ENCODE results near the gene CBY1.

CBY1 gene

DNA sequence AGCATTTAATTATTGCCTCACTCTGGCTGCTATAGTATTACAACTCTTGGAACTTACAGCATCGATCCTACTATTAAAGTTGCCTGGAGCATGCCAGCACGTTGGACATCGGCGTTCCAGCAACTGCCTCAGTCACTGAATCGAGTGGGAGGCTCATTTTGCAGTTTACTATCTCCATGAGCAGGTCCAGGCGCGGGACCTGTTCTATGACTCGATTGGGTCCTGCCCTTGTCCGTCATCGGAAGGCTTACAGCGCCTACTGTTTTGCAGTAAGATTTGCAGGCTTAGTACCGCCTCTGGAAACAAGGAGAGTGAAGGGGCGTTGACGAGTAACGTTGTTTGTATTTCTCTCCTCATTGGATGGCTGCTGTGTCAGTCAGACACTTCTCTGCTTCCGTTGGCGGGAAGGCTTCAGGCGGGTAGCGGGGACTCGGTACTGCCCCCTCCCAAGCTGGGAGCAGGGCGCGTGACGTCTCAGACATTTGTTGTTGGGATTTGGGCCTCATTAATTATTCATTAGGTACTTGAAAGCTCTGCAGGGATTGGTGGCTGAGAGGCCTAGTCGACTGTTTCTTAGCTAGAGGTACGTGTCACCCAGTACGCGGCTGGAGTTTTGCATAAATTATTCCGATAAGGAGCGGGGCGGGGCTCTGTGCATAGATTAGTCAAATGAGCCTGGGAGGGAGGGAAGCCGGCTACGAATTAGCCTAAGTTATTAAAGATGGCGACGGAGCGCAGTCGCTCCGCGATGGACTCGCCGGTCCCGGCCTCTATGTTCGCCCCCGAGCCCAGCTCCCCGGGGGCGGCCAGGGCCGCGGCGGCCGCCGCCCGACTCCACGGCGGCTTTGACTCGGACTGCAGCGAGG, 49.0 kb downstream of the CBY1 start, which contains the start of gene GTPBP1:
Gene GTPBP1 (plus strand): TSS at position 710 of the 866 bp plus-strand sequence. CDS start 12 bp downstream, at position 722.
- peak; percentile 100 for FAIRE-seq

DNA sequence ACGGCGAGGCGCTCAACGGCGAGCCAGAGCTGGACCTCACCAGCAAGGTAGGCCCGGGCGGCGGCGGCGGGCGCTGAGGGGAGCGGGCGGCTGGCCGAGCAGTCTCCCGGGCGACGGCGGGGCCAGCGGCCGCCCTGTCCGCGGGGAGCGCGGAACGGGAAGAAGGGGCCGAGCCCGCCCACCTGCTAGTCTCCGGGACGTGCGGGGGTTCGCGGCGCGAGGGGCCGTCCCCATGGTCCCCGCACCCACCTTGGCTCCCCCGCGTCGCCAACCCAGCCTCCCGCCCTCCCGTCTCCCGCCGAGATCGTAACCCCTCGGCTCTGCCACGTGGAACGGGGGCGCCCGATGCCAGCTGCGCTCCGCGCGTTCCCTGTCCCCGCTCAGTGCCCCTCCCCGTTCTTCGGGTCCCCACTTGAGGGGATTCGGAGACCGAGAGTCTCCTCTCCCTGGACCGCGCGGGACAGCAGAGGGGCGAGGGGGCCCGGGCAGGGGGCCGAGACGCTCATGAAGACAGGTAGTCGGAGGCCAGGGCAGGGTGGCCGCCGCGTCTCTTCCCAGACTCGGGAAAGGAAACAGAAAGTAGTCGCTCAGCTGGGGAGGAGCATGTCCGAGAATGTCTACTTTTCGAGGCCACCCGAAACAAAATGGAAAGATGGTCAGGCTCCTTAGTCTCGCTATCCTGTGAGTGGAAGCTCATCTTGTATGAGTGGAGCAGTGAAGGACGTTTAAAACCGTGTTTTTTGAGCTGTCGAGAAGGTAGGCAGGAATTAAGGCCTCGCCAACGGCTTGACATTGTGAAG, 49.9 kb downstream of the CBY1 start:
- no peak for FAIRE-seq

DNA sequence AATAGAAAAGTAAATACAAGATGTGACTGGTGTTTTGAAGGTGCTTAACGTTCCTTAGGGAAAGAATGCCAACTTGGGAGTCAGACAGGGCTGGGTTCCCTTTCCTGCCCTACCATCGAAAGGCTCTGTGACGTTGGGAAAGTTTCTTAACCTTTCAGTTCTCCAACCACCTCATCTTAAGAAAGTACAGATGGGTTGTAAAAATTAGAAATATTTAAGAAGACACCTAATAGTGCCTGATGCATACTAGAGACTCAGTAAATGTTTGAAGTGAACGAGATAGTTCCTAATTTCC, 50.4 kb downstream of the CBY1 start:
- no peak for FAIRE-seq

- FAIRE-seq = no peak
Measured at GRCh38 chr22:38707346-38707745, 50.9 kb downstream of the CBY1 start.

DNA sequence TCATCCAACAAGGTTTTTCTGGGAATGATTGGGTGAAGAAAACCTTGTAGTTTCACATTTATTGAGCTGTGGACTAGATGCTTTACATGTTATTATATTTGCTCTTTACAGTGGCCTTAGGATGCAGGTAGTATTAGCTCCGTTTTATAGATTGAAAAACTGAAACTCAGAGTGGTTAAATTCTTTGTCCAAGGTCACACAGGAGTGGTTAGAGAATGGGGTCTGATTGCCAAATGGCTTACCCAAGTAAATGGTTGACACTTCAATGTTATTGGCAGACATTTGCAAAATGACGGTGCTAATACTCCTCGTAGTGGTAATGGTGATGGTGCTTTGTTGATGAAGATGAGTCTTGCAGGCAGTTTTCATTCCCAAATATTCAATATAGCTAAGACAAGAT, 51.5 kb downstream of the CBY1 start:
- FAIRE-seq = no peak

DNA sequence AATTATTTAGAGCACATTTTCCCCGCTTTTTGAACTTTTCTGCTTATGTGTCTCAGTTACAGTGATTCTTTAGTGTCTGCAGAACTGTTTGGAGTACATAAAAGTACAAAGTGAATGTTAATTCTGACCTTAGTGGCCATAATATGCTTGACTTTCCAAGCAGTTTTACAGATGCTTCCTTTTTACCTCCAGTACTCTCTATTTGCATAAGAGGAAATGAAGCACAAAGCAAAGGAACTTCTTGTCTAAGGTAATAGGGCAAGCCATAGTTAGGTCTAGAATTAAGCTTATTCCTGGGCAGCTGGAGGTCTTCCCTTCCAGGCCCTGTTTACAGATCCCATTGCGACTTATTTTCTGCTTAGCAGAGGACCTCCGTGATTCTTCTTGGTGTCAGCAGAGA, 52.9 kb downstream of the CBY1 start:
- no peak for FAIRE-seq

- FAIRE-seq = no peak
Measured at GRCh38 chr22:38710351-38710750, 53.9 kb downstream of the CBY1 start.

- no peak for FAIRE-seq
Measured at GRCh38 chr22:38710866-38711265, 54.4 kb downstream of the CBY1 start.

GRCh38 chr22:38712486-38713207, 56.2 kb downstream of the CBY1 start:
- no peak for FAIRE-seq

- FAIRE-seq = no peak
Measured at GRCh38 chr22:38713921-38714320, 57.5 kb downstream of the CBY1 start.

DNA sequence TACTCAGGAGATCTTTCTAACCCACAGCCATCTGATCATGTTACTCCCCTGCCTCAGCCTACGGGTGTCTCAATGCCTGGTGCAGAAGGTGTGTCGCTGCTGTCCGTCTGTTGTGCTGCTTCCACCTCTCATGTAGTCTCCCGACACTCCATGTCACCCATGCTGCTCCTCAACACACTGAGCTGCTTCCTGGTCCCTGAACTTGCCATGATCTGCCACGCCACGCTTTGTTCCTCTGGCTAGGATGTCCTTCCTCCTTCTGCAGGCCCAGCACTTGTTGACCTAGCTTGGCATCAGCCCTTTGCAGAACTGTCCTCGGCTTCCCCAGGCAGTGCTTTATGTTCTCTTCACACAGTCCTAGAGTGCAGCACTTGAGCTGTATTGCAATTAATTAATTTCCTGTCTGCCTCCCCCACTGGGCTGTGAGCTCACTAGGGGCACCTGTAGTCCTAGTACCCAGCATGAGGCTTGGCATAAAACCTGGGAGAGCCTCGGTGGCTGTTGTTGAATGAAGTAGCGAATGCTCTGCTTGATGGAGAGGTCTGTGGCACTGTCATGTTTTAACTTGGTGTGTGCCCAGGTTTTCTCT, 58.8 kb downstream of the CBY1 start:
- FAIRE-seq = no peak

DNA sequence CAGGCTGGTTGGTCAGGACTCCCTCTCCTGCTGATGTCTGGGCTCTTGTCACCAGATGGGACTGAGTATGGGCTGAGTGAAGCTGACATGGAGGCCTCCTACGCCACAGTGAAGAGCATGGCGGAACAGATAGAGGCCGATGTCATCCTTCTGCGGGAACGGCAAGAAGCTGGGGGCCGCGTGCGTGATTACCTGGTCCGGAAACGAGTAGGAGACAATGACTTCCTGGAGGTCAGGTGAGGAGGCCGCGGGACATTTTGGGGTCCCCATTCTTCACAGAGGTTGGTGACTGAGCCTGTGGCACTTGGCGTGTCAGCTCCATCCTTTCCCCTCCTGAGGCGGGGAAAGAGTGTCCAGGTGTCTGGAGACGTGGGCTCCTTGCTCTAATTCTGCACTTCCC, 59.4 kb downstream of the CBY1 start:
- no peak for FAIRE-seq

- no peak for FAIRE-seq
Measured at GRCh38 chr22:38716271-38716670, 59.8 kb downstream of the CBY1 start.

DNA sequence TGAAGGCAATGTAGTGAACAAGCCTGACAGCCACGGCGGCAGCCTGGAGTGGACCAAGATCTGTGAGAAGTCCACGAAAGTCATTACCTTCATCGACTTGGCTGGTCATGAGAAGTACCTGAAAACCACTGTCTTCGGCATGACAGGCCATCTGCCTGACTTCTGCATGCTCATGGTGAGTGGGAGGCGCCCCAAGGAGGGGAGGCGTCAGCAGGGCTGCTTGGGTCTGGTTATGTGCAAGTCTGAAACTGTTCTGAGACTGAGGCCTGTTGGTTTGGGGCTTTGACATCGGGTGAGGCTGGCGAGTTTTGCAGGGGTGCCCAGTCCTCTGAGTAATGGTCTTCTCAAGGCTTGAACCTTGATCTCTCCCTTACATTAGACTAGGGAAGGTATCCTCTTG, 60.4 kb downstream of the CBY1 start:
- no peak for FAIRE-seq

DNA sequence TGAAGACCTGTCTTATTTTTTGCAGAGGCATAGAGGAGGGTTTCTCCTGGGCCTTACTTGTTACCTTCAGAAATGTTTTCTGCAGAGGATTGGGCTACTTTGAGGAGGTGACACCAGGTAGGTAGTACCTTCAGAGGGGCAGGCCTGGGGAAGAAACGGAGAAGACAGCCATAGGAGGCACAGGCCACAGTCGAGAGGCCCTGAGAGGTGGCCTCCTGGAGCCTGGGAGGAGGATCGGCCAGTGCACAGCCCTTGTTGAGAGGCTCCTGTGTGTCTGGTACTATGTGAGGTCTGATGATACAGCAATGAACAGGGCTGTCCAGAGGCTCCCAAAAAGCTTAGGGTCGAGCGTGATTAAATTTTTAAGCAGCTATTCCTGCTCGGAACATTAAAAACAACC, 60.8 kb downstream of the CBY1 start:
- no peak for FAIRE-seq

- FAIRE-seq = peak; percentile 99
Measured at GRCh38 chr22:38718414-38718813, 62.0 kb downstream of the CBY1 start.

GRCh38 chr22:38719196-38719595, 62.8 kb downstream of the CBY1 start:
- no peak for FAIRE-seq

- no peak for FAIRE-seq
Measured at GRCh38 chr22:38720350-38720749, 63.9 kb downstream of the CBY1 start.

DNA sequence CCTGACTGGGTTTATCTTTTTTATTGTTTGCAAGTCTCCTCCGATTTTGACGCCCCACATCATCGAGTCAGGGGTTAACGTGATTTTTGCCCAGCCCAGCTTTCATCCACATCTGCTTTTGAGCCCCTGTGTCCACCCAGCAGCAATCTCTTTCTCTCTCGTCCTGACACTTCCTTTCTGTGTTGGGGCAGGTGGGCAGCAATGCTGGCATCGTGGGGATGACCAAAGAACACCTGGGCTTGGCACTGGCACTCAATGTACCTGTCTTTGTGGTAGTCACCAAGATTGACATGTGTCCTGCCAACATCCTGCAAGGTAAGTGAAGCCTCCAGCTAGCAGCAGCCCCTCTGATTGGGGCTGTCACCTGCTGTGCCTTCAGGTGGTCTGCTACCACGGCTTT, 65.1 kb downstream of the CBY1 start:
- no peak for FAIRE-seq
